ENCODE measurements around the gene MGMT.

Gene MGMT

DNA sequence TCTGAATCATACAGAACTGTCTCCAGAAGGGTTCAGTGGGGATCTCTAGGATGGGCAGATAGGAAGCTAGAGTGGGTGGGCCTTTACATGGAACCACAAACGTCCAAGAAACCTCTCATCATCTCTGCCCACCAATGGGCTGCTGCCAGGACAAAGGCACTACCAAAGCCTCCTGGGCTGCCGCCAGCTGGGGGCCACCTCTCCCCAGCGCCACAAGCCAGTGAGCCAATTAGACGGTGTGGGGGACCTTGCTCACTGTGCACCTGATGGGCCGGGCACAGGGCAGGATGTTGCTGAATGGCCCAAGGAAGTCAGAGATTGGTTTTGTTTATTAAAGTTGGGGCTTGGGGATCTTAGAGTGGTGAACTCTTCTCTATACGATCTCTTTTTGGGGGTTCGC, 242.1 kb downstream of the MGMT start:
- ChIA-PET POLR2A (interaction anchor here (0.9 kb wide), 1 partner anchor 9 kb away, joined by 3 read pairs; no protein-coding TSS in a partner anchor), CTCF (no interaction called here)
- no peak for DNase-seq (ENCODE audit: extremely low spot score)
- TF ChIP-seq, protein P1, sequence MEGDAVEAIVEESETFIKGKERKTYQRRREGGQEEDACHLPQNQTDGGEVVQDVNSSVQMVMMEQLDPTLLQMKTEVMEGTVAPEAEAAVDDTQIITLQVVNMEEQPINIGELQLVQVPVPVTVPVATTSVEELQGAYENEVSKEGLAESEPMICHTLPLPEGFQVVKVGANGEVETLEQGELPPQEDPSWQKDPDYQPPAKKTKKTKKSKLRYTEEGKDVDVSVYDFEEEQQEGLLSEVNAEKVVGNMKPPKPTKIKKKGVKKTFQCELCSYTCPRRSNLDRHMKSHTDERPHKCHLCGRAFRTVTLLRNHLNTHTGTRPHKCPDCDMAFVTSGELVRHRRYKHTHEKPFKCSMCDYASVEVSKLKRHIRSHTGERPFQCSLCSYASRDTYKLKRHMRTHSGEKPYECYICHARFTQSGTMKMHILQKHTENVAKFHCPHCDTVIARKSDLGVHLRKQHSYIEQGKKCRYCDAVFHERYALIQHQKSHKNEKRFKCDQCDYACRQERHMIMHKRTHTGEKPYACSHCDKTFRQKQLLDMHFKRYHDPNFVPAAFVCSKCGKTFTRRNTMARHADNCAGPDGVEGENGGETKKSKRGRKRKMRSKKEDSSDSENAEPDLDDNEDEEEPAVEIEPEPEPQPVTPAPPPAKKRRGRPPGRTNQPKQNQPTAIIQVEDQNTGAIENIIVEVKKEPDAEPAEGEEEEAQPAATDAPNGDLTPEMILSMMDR (IDR thresholded peaks at IDR 0.05; ENCODE audit: control extremely low read depth, extremely low read depth, low read depth, missing control alignments) = no peak

DNA sequence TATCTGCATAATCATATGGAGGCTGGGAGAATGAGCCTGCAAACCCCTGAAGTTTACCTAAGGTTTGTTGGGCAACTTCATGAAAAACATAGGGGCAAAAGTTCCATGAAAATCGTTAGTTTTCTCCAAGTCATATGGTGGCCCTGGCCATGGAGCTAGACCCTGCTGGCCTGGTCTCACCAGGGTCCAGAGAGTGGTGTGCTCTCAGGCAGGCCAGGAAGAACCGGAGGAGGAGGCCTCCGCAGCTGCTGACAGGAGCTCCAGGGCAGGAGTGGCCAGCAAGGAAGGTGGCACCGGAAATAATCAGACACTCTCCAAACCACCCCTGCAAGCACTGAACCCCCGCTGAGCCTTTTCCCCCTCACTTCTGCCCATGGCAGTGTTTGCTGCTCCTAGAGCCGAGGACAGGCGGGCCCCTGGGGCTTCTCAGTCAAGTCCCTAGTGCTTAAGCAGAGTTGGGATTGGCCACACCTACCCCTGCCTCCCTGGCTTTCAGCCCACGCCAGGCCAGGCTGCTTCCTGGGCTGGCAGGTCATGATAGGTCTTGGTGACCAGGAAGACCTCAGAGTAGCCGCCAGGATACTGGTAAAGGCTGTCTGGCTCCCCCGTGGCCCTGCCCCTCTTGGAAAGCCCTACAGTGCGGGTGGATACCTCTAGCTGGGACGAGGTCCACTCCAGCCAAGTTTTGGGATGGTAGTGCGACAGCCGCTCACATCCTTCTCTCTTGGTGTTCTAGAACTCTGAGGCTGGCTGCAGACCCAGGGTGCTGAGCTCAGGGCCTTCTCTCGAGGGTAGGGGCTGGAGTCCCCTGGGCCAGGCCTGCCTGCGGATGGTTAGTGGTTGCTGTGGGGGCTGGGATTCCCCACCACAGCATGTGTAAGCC, 242.8 kb downstream of the MGMT start:
- ChIA-PET CTCF (interaction anchor here (0.6 to 1.2 kb wide), 2 partner anchors 16 to 21 kb away, joined by 3 read pairs; no protein-coding TSS in a partner anchor), POLR2A (interaction anchor here (0.9 kb wide), 1 partner anchor 8 kb away, joined by 3 read pairs; no protein-coding TSS in a partner anchor)
- no peak for DNase-seq (ENCODE audit: extremely low spot score)
- TF ChIP-seq, protein P1 (IDR thresholded peaks at IDR 0.05; ENCODE audit: control extremely low read depth, extremely low read depth, low read depth, missing control alignments) = no peak

DNA sequence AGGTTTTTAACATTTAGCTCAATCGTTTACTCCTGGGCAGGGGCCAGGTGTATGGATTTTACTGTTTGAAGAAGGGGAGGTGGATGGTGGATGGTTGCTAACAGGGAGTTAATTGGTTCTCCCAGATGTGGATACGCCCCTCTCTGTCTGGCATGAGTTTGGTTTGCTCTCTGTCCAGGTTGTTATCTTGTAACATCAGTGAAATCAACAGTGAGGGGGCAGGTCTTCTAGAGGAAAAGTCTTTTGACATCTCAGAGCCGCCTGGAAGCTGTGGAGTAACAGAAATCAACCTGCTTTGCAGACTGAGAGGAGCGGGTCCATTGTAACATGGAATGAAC, 243.4 kb downstream of the MGMT start:
- ChIA-PET POLR2A (no interaction called here), CTCF (interaction anchor here (0.6 to 1.2 kb wide), 2 partner anchors 15 to 21 kb away, joined by 3 read pairs; no protein-coding TSS in a partner anchor)
- TF ChIP-seq, protein P1 (IDR thresholded peaks at IDR 0.05; ENCODE audit: control extremely low read depth, extremely low read depth, low read depth, missing control alignments) = no peak
- no peak for DNase-seq (ENCODE audit: extremely low spot score)

DNA sequence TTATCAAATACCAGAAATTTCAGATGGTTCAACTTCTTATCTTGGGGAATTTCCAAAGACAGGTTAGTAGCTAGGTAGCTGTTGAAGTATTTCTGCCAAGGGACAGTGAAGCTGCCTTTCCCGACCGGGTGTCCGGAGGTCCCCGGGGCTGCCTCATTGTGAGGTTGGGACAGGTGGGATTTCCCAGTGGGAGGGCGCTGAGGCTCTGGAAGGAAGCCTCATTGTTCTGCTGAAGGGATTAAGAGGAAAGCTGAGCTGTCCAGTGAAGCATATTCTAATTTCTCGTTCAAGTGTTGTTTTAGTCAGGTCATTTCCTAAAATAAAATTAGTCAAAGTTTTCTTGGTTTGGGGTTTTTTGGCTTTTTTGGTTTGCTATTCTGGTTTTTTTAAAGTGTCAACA, 244.2 kb downstream of the MGMT start:
- CTCF ChIA-PET = interaction anchor here (1.2 kb wide), 1 partner anchor 14 kb away, joined by 3 read pairs; no protein-coding TSS in a partner anchor
- POLR2A ChIA-PET = no interaction called here
- TF ChIP-seq, protein P1 (IDR thresholded peaks at IDR 0.05; ENCODE audit: control extremely low read depth, extremely low read depth, low read depth, missing control alignments) = no peak
- DNase-seq (ENCODE audit: extremely low spot score) = no peak

DNA sequence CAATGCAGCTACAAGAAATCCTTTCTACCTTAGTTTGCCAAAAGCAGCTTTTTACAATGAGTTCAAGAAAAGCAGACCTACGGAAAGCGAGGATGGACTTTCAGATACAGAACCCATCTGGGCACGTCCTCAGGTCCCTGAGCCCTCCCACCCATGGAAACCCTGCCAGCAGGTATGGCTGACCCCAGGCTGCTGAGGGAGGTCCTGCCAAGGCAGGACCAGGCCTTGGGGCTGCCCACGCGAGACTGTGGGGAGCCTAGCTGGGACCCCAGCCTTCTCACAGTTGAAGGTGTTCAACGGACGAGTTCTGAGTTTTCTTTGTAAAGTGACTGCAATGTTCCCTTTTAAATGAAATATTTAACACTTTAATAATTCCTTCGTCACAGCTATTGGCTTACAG, 245.0 kb downstream of the MGMT start:
- no peak for DNase-seq (ENCODE audit: extremely low spot score)
- ChIA-PET CTCF (no interaction called here), POLR2A (no interaction called here)
- TF ChIP-seq, protein P1 (IDR thresholded peaks at IDR 0.05; ENCODE audit: control extremely low read depth, extremely low read depth, low read depth, missing control alignments) = no peak

DNA sequence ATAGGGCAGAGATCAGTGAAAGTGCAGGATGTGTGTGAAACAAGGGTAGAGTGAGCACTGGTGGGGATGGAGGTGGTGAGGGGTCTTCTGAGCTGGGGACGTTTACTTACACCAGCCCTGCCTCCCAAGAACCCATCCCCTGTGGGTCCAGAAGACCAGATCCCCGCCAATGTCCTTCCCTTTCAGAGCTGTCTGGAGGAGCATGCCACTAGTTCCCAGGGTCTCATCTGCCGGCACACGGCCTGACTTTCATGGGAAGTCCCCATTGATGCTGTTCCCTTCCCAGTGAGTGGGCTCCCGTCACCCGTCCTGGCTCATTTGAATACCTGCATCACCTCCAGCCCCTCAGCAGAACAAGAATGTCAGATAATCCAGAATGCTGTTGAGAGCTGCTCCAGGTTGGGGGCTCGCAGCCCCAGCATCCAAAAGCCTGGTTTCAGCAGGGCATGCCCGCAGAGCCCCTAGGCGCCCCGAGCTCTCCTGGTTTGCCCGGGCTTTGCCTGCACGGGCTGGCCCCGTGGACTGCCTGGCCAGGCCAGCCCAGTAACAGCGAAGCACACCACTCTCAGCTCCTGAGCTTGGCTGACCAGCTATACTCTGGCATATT, 246.7 kb downstream of the MGMT start:
- DNase-seq (ENCODE audit: extremely low spot score) = no peak
- ChIA-PET CTCF (interaction anchor here (1.2 kb wide), 1 partner anchor 9 kb away, joined by 3 read pairs; no protein-coding TSS in a partner anchor), POLR2A (no interaction called here)
- TF ChIP-seq, protein P1 (IDR thresholded peaks at IDR 0.05; ENCODE audit: control extremely low read depth, extremely low read depth, low read depth, missing control alignments) = no peak

All from GM10248 (cell line).